GM23338 (cell line): ENCODE data around the gene PAQR6. TPM values are rescaled to one million over a fixed set of nuclear protein-coding genes. Genes with fewer than 3 reads are reported as not detected.

Source experiments
- ATAC-seq: fragments of 200-7000 bp; cut with Tn5 transposase; 3 replicates; pipeline ENCODE4 v1.9.1; 2020
- DNase-seq: peaks from one replicate; pipeline ENCODE4 v3.0.0-alpha.2; 2015; ENCODE audit warnings: low spot score
- H2AFZ ChIP-seq: fragments of 200-600 bp; sonication (generic); 2 replicates; pipeline ENCODE4 v1.8.0; 2016; ENCODE audit warnings: antibody characterized with exemption, mild to moderate bottlenecking, moderate library complexity
- H3F3A ChIP-seq: fragments of 200-600 bp; sonication (generic); replicated peaks from 2 replicates; pipeline ENCODE4 v1.8.0; 2017; ENCODE audit warnings: antibody characterized with exemption, mixed run types, low read depth
- H3K27ac ChIP-seq: fragments of 200-600 bp; sonication (generic); 2 replicates; pipeline ENCODE4 v1.6.1; 2016; ENCODE audit warnings: low read depth
- H3K27me3 ChIP-seq: fragments of 200-600 bp; sonication (generic); 2 replicates; pipeline ENCODE4 v1.8.0; 2016; ENCODE audit warnings: mild to moderate bottlenecking, mixed run types, moderate library complexity; ENCODE audit not compliant: insufficient read depth
- H3K36me3 ChIP-seq: fragments of 200-600 bp; sonication (generic); 2 replicates; pipeline ENCODE4 v1.8.0; 2016; ENCODE audit warnings: mild to moderate bottlenecking; ENCODE audit not compliant: insufficient read depth
- H3K4me1 ChIP-seq: fragments of 200-600 bp; sonication (generic); 2 replicates; pipeline ENCODE4 v1.8.0; 2016; ENCODE audit warnings: mild to moderate bottlenecking, moderate library complexity; ENCODE audit not compliant: insufficient read depth
- H3K4me2 ChIP-seq: fragments of 200-600 bp; sonication (generic); 2 replicates; pipeline ENCODE4 v1.7.1; 2017; ENCODE audit warnings: mixed run types
- H3K4me3 ChIP-seq: fragments of 200-600 bp; sonication (generic); 2 replicates; pipeline ENCODE4 v1.6.1; 2016; ENCODE audit warnings: mixed run types
- H3K79me2 ChIP-seq: fragments of 200-600 bp; sonication (generic); replicated peaks from 2 replicates; pipeline ENCODE4 v1.8.0; 2017; ENCODE audit warnings: mild to moderate bottlenecking; ENCODE audit not compliant: insufficient read depth
- H3K9me2 ChIP-seq: fragments of 200-600 bp; sonication (generic); 2 replicates; pipeline ENCODE4 v1.8.0; 2017; ENCODE audit not compliant: insufficient read depth
- H4K20me1 ChIP-seq: fragments of 200-600 bp; sonication (generic); replicated peaks from 2 replicates; pipeline ENCODE4 v1.8.0; 2017; ENCODE audit warnings: mild to moderate bottlenecking; ENCODE audit not compliant: insufficient read depth
- H3K27ac Mint-ChIP-seq: 2 replicates; pipeline ENCODE4 v1.8.0; 2020; ENCODE audit warnings: inconsistent platforms, mild to moderate bottlenecking, moderate library complexity, mixed read lengths
- H3K27me3 Mint-ChIP-seq: 3 replicates; pipeline ENCODE4 v1.8.0; 2022; ENCODE audit warnings: low read depth, mild to moderate bottlenecking, moderate library complexity, mixed read lengths, inconsistent platforms; ENCODE audit not compliant: insufficient read depth, poor library complexity
- H3K36me3 Mint-ChIP-seq: 3 replicates; pipeline ENCODE4 v1.8.0; 2021; ENCODE audit warnings: low read depth, mild to moderate bottlenecking, inconsistent platforms, moderate library complexity, mixed read lengths
- H3K4me1 Mint-ChIP-seq: 3 replicates; pipeline ENCODE4 v1.8.0; 2020; ENCODE audit warnings: mild to moderate bottlenecking, inconsistent platforms, mixed read lengths
- H3K4me3 Mint-ChIP-seq: 3 replicates; pipeline ENCODE4 v1.8.0; 2021; ENCODE audit warnings: moderate library complexity, mild to moderate bottlenecking, inconsistent platforms, mixed read lengths
- H3K9me3 Mint-ChIP-seq: 3 replicates; pipeline ENCODE4 v1.8.0; 2020; ENCODE audit warnings: moderate library complexity, mild to moderate bottlenecking, inconsistent platforms, mixed read lengths
- CREB1 ChIP-seq: fragments of 250-450 bp; sonication (Bioruptor Pico); IDR thresholded peaks from 2 replicates; pipeline ENCODE4 v1.5.0; 2020; ENCODE audit warnings: low read depth, mild to moderate bottlenecking, moderate library complexity
- EZH2 ChIP-seq: fragments of 200-600 bp; sonication (generic); IDR thresholded peaks from one replicate; pipeline ENCODE4 v1.8.0; 2017; ENCODE audit warnings: antibody characterized with exemption, mild to moderate bottlenecking, low read depth; ENCODE audit not compliant: unreplicated experiment
- EZH2phosphoT487 ChIP-seq: fragments of 200-600 bp; sonication (generic); IDR thresholded peaks from one replicate; pipeline ENCODE4 v1.8.1; 2018; ENCODE audit warnings: antibody characterized with exemption; ENCODE audit not compliant: unreplicated experiment
- JUNB ChIP-seq: IDR thresholded peaks from one replicate; pipeline ENCODE4 v1.6.1; 2016; ENCODE audit warnings: antibody characterized with exemption; ENCODE audit not compliant: unreplicated experiment
- NANOG ChIP-seq: IDR thresholded peaks from 2 replicates; pipeline ENCODE4 v1.6.1; 2016; ENCODE audit warnings: antibody characterized with exemption, borderline replicate concordance
- POLR2AphosphoS5 ChIP-seq: IDR thresholded peaks from 2 replicates; pipeline ENCODE4 v1.6.1; 2016; ENCODE audit warnings: antibody characterized with exemption, low read depth
- REST ChIP-seq: IDR thresholded peaks from one replicate; pipeline ENCODE4 v1.6.1; 2018; ENCODE audit warnings: antibody characterized with exemption; ENCODE audit not compliant: unreplicated experiment
- STAT1 ChIP-seq: IDR thresholded peaks from one replicate; pipeline ENCODE4 v1.6.1; 2016; ENCODE audit warnings: antibody characterized with exemption; ENCODE audit not compliant: unreplicated experiment
- ZNF114 ChIP-seq: fragments of 250-450 bp; sonication (Bioruptor Pico); IDR thresholded peaks from 2 replicates; pipeline ENCODE4 v1.5.0; 2020; ENCODE audit warnings: mild to moderate bottlenecking, moderate library complexity
- ZNF331 ChIP-seq: fragments of 250-450 bp; sonication (Bioruptor Pico); IDR thresholded peaks from 2 replicates; pipeline ENCODE4 v1.5.0; 2020; ENCODE audit warnings: low read depth, mild to moderate bottlenecking, moderate library complexity
- ZNF462 ChIP-seq: fragments of 250-450 bp; sonication (Bioruptor Pico); IDR thresholded peaks from 2 replicates; pipeline ENCODE4 v1.5.0; 2020; ENCODE audit warnings: mild to moderate bottlenecking, moderate library complexity
- polyA plus RNA-seq: library from polyadenylated mRNA; unstranded; fragments of >200 nt; fragmentation: Nextera tagmentation; extraction: Ambion mirVana; gene quantifications from 2 replicates; pipeline ENCODE4 v1.2.1, GENCODE V29; 2016
- total RNA-seq: library from RNA; depleted of rRNA; stranded (reverse); fragments of >200 nt; shearing (Covaris generic); gene quantifications from 2 replicates; pipeline ENCODE4 v1.2.3, GENCODE V29; 2014
- TF ChIP-seq, protein P1 (sequence below), 2 experiments: fragments of 200-600 bp in 1 of 2; sonication (generic) in 1 of 2; conservative IDR thresholded peaks; 2 replicates each; pipeline versions ENCODE4 v1.5.1 to v1.6.1; 2016 to 2017; ENCODE audit warnings: antibody characterized with exemption in 2 of 2, low read depth in 2 of 2, mild to moderate bottlenecking in 2 of 2, moderate library complexity in 1 of 2
- TF ChIP-seq, protein P2 (sequence below): IDR thresholded peaks from 2 replicates; pipeline ENCODE4 v1.6.1; 2016; ENCODE audit warnings: antibody characterized with exemption

PAQR6 gene
- total and polyA plus RNA-seq, 2 experiments from 2014 or later = 2.4 to 4.2 TPM

DNA sequence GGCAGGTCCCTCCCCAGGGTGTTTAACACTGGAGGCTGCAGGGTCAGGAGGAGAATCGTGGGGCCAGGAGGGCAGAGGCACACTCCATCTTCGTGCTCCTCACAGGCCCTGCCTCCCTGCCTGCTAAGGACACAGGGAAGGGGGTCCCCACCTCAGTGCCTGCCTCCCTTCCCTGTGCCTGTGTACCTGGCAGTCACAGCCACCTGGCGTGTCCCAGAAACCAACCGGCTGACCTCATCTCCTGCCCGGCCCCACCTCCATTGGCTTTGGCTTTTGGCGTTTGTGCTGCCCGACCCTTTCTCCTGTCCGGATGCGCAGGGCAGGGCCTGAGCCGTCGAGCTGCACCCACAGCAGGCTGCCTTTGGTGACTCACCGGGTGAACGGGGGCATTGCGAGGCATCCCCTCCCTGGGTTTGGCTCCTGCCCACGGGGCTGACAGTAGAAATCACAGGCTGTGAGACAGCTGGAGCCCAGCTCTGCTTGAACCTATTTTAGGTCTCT is 6.5 kb downstream of the PAQR6 start:
- ATAC-seq = no peak
- peaks cover 19% of the 10 kb centered on the region for H3K27me3 Mint-ChIP-seq

More for the DNA sequence above, 6.5 kb downstream of the PAQR6 start:
- Mint-ChIP-seq H3K36me3 (peaks cover 34% of the 10 kb centered on the region), H3K9me3 (no peaks in the 10 kb centered on the region), H3K4me3 (no peak overlapping the region), H3K4me1 (peaks cover 14% of the 10 kb centered on the region), H3K27ac (no peak overlapping the region)
- Histone ChIP-seq H3K9me2 (no peaks in the 10 kb centered on the region), H3K79me2 (no peaks in the 10 kb centered on the region), H3K4me3 (no peak overlapping the region), H3F3A (peaks cover 5% of the 10 kb centered on the region; the same call in 1 of the 2 replicates), H3K27ac (no peak overlapping the region), H4K20me1 (no peaks in the 10 kb centered on the region), H3K4me1 (peaks cover 16% of the 10 kb centered on the region), H3K4me2 (no peak overlapping the region), H2AFZ (no peak overlapping the region), H3K27me3 (no peaks in the 10 kb centered on the region), H3K36me3 (peaks cover 7% of the 10 kb centered on the region; the same call in 1 of the 2 replicates)
- DNase-seq = no peak
- no peak for TF ChIP-seq CREB1 (CRISPR knock-in tag)
- TF ChIP-seq EZH2phosphoT487 = no peak
- TF ChIP-seq ZNF331 (CRISPR knock-in tag) = no peak
- TF ChIP-seq REST = no peak
- TF ChIP-seq EZH2 = no peak
- no peak for TF ChIP-seq ZNF462 (CRISPR knock-in tag)
- no peak for TF ChIP-seq STAT1
- TF ChIP-seq JUNB = no peak
- TF ChIP-seq, protein P1, sequence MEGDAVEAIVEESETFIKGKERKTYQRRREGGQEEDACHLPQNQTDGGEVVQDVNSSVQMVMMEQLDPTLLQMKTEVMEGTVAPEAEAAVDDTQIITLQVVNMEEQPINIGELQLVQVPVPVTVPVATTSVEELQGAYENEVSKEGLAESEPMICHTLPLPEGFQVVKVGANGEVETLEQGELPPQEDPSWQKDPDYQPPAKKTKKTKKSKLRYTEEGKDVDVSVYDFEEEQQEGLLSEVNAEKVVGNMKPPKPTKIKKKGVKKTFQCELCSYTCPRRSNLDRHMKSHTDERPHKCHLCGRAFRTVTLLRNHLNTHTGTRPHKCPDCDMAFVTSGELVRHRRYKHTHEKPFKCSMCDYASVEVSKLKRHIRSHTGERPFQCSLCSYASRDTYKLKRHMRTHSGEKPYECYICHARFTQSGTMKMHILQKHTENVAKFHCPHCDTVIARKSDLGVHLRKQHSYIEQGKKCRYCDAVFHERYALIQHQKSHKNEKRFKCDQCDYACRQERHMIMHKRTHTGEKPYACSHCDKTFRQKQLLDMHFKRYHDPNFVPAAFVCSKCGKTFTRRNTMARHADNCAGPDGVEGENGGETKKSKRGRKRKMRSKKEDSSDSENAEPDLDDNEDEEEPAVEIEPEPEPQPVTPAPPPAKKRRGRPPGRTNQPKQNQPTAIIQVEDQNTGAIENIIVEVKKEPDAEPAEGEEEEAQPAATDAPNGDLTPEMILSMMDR (conservative IDR thresholded peaks at IDR 0.05; ENCODE audit: low read depth in 2 of 2) = no peak
- no peak for TF ChIP-seq NANOG
- TF ChIP-seq, protein P2, sequence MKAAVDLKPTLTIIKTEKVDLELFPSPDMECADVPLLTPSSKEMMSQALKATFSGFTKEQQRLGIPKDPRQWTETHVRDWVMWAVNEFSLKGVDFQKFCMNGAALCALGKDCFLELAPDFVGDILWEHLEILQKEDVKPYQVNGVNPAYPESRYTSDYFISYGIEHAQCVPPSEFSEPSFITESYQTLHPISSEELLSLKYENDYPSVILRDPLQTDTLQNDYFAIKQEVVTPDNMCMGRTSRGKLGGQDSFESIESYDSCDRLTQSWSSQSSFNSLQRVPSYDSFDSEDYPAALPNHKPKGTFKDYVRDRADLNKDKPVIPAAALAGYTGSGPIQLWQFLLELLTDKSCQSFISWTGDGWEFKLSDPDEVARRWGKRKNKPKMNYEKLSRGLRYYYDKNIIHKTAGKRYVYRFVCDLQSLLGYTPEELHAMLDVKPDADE = no peak
- TF ChIP-seq ZNF114 = no peak
- TF ChIP-seq POLR2AphosphoS5 = no peak
